ENCODE measurements around the gene ITPK1. TPM values are rescaled to one million over a fixed set of nuclear protein-coding genes. Genes with fewer than 3 reads are reported as not detected.

ITPK1 gene
- total RNA-seq, 4 donors from 2014 or later = 64.8 to 235 (median 128) TPM

DNA sequence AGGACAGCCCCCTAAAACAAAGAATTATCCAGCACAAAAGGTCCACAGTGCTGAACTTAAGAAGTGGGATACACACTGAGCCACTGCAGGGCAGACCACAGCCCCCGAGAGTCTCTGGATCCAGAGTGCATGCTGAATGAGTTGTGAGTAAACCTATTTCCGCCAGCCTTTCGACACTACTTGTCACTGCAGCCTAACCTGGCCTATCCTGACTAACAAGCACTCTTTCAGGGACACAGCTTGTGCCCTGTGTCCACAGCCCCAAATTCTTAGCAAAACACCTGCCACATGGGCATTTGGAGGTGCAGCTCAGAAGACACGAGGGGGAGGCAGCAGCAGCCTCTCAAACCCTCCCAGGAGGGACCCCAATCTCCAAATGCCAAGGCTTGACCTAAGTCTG is 31.3 kb downstream of the ITPK1 start:
- Histone ChIP-seq H3K27me3 (no peaks in the 10 kb centered on the region), H3K36me3 (no peaks in the 10 kb centered on the region), H3K27ac (no peak overlapping the region), H3K9me3 (no peaks in the 10 kb centered on the region), H3K4me1 (peaks cover 4 to 17% (median 6%) of the 10 kb centered on the region in 4 donors), H3K4me3 (no peak overlapping the region)
- intact Hi-C loops (cut with DNase I; ENCODE audit: low total_unique reads) = no loop called here
- TF ChIP-seq CTCF (IDR thresholded peaks at IDR 0.05) = no peak
- TF ChIP-seq POLR2A (IDR thresholded peaks at IDR 0.05) = no peak
- no peak for TF ChIP-seq POLR2AphosphoS5 (IDR thresholded peaks at IDR 0.05)
- no peak for TF ChIP-seq EP300 (IDR thresholded peaks at IDR 0.05; ENCODE audit: low read depth)
- 97% methylated on average over 4 of the region's 4 CpGs; no CpG with 5 or more reads in 1 of the 2 donors for WGBS, 2 donors (ENCODE audit: low coverage in 1 of 2)
- in situ Hi-C loops (cut with MboI; ENCODE audit: low pct_ligation_motif_present in 1 of 4, low pct_unique_long_range_greater_than_20kb in 1 of 4, low sequenced_read_pairs in 3 of 4) = no loop called here
- no peak for DNase-seq

- Histone ChIP-seq H3K9me3 (no peaks in the 10 kb centered on the region), H3K4me3 (no peak overlapping the region), H3K27ac (no peak overlapping the region), H3K36me3 (no peaks in the 10 kb centered on the region), H3K27me3 (no peaks in the 10 kb centered on the region), H3K4me1 (peaks cover 4 to 19% (median 5%) of the 10 kb centered on the region in 4 donors)
- in situ Hi-C loops (cut with MboI; ENCODE audit: low pct_ligation_motif_present in 1 of 4, low pct_unique_long_range_greater_than_20kb in 1 of 4, low sequenced_read_pairs in 3 of 4) = no loop called here
- intact Hi-C loops (cut with DNase I; ENCODE audit: low total_unique reads) = no loop called here
- DNase-seq = no peak
- 93% methylated on average over 9 of the region's 9 CpGs; no CpG with 5 or more reads in 1 of the 2 donors for WGBS, 2 donors (ENCODE audit: low coverage in 1 of 2)
- TF ChIP-seq CTCF (IDR thresholded peaks at IDR 0.05) (no peak), POLR2AphosphoS5 (IDR thresholded peaks at IDR 0.05) (no peak)
Measured at GRCh38 chr14:93083917-93084316, 31.8 kb downstream of the ITPK1 start.

- H3K9me3 ChIP-seq = no peaks in the 10 kb centered on the region
- H3K4me1 ChIP-seq = peaks cover 4 to 30% (median 9%) of the 10 kb centered on the region in 4 donors
- no peak overlapping the region for H3K27ac ChIP-seq
- TF ChIP-seq POLR2AphosphoS5 (IDR thresholded peaks at IDR 0.05) (no peak), POLR2A (IDR thresholded peaks at IDR 0.05) (no peak), CTCF (IDR thresholded peaks at IDR 0.05) (no peak), EP300 (IDR thresholded peaks at IDR 0.05; ENCODE audit: low read depth) (no peak)
- DNase-seq = no peak
- H3K4me3 ChIP-seq = no peak overlapping the region
- H3K36me3 ChIP-seq = no peaks in the 10 kb centered on the region
- WGBS, 2 donors (ENCODE audit: low coverage in 1 of 2) = 71 to 81% methylated on average over 7 to 8 of the region's 12 CpGs
- no peaks in the 10 kb centered on the region for H3K27me3 ChIP-seq
- intact Hi-C loops (cut with DNase I; ENCODE audit: low total_unique reads) = no loop called here
- in situ Hi-C loops (cut with MboI; ENCODE audit: low pct_ligation_motif_present in 1 of 4, low pct_unique_long_range_greater_than_20kb in 1 of 4, low sequenced_read_pairs in 3 of 4) = no loop called here
Measured at GRCh38 chr14:93082576-93083001, 33.1 kb downstream of the ITPK1 start.

- DNase-seq = no peak
- Histone ChIP-seq H3K9me3 (no peaks in the 10 kb centered on the region), H3K27me3 (no peaks in the 10 kb centered on the region), H3K4me1 (peaks cover 4 to 30% (median 9%) of the 10 kb centered on the region in 4 donors), H3K36me3 (no peaks in the 10 kb centered on the region), H3K4me3 (no peak overlapping the region), H3K27ac (peak overlapping the region in 1 of 4 donors; percentile 8)
- 72 to 79% methylated on average over 3 to 14 of the region's 14 CpGs for WGBS, 2 donors (ENCODE audit: low coverage in 1 of 2)
- TF ChIP-seq EP300 (IDR thresholded peaks at IDR 0.05; ENCODE audit: low read depth) (no peak), POLR2AphosphoS5 (IDR thresholded peaks at IDR 0.05) (no peak), POLR2A (IDR thresholded peaks at IDR 0.05) (no peak), CTCF (IDR thresholded peaks at IDR 0.05) (no peak)
- in situ Hi-C loops (cut with MboI; ENCODE audit: low pct_ligation_motif_present in 1 of 4, low pct_unique_long_range_greater_than_20kb in 1 of 4, low sequenced_read_pairs in 3 of 4) = no loop called here
- intact Hi-C loops (cut with DNase I; ENCODE audit: low total_unique reads) = no loop called here
Measured at GRCh38 chr14:93081876-93082570, 33.7 kb downstream of the ITPK1 start.

Data from transverse colon (tissue), 4 donors.